Sigmoid colon (tissue), 7 donors: ENCODE data around the gene PRKD2. TPM values are rescaled to one million over a fixed set of nuclear protein-coding genes. Genes with fewer than 3 reads are reported as not detected.

Experiments
- DNase-seq: peaks from one replicate; pipeline ENCODE4 v3.0.0-alpha.2; 2019
- H3K27ac ChIP-seq, 4 donors: fragments of 200-600 bp; sonication (generic); one replicate each; pipeline ENCODE4 v1.5.1; 2016 to 2019; ENCODE audit warnings: mild to moderate bottlenecking in 1 of 4
- H3K27me3 ChIP-seq, 3 donors: fragments of 200-600 bp; sonication (generic); one replicate each; pipeline ENCODE4 v1.5.1; 2019; ENCODE audit warnings: mild to moderate bottlenecking in 1 of 3
- H3K36me3 ChIP-seq, 4 donors: fragments of 200-600 bp; sonication (generic); one replicate each; pipeline ENCODE4 v1.5.1; 2016 to 2019
- H3K4me1 ChIP-seq, 4 donors: fragments of 200-600 bp; sonication (generic); one replicate each; pipeline ENCODE4 v1.5.1; 2017 to 2019
- H3K4me3 ChIP-seq, 4 donors: fragments of 200-600 bp; sonication (generic); one replicate each; pipeline ENCODE4 v1.5.1; 2017 to 2019; ENCODE audit warnings: mild to moderate bottlenecking in 2 of 4, moderate library complexity in 1 of 4
- H3K9me3 ChIP-seq, 4 donors: fragments of 200-600 bp in 3 of 4; sonication (generic) in 3 of 4; one replicate each; pipeline versions ENCODE4 v1.5.1 to v1.6.1; 2013 to 2019
- EP300 ChIP-seq, 4 donors: sonication (generic); formaldehyde crosslinking; IDR thresholded peaks; one replicate each; pipeline ENCODE4 v1.6.1; 2017; ENCODE audit warnings: antibody characterized with exemption in 4 of 4
- POLR2A ChIP-seq, 2 donors: fragments of 450-650 bp; IDR thresholded peaks; one replicate each; pipeline ENCODE4 v1.6.1; 2016; ENCODE audit warnings: antibody characterized with exemption in 2 of 2, mild to moderate bottlenecking in 2 of 2, moderate library complexity in 2 of 2
- POLR2AphosphoS5 ChIP-seq, 4 donors: sonication (generic); formaldehyde crosslinking; IDR thresholded peaks; one replicate each; pipeline ENCODE4 v1.6.1; 2017; ENCODE audit warnings: antibody characterized with exemption in 4 of 4
- WGBS, 2 donors: extraction: QIAGEN DNeasy Blood & Tissue Kit; methylation state at CpG; one replicate each; pipeline ENCODE4 v1.1.7; 2013; 5-methylcytosine and 5-hydroxymethylcytosine counted together
- intact Hi-C: fragments of 100-400 bp; cut with DNase I; formaldehyde crosslinking; loops from one replicate; pipeline ENCODE4 v1.15.1; 2023
- polyA plus RNA-seq, 3 donors: library from polyadenylated mRNA; stranded (reverse); fragments of 200-250 nt; gene quantifications; one replicate each; pipeline ENCODE4 v1.2.3, GENCODE V29; 2013
- total RNA-seq, 4 donors: library from RNA; depleted of rRNA; stranded (reverse); fragments of >200 nt; gene quantifications; one replicate each; pipeline ENCODE4 v1.1.0, GENCODE V29; 2016
- TF ChIP-seq, protein P1 (sequence below), 4 experiments: fragments of 450-650 bp in 3 of 4; fragments of 200-600 bp in 1 of 4; IDR thresholded peaks; one replicate each; pipeline ENCODE4 v1.5.1; 2016 to 2019; ENCODE audit warnings: antibody characterized with exemption in 4 of 4, mild to moderate bottlenecking in 3 of 4, moderate library complexity in 2 of 4
- donor health status: healthy with polysubstance abuse.
- donor health status: Bipolar disorder and iron deficiency.
- donor health status: healthy.

PRKD2 gene
- total and polyA plus RNA-seq, 7 donors, result 14.7 to 51.7 (median 18.6) TPM

GRCh38 chr19:46660008-46660517 lies 56.9 kb downstream of the PRKD2 start:
- Histone ChIP-seq H3K36me3 (peaks cover 0 to 5% (median 0%) of the 10 kb centered on the region in 4 donors), H3K27ac (peak overlapping the region; percentile 93 to 99 (median 98)), H3K4me3 (peak overlapping the region; percentile 83 to 93 (median 88)), H3K9me3 (no peaks in the 10 kb centered on the region), H3K4me1 (peaks cover 0 to 48% (median 38%) of the 10 kb centered on the region in 4 donors), H3K27me3 (no peaks in the 10 kb centered on the region)
- DNase-seq, result peak; percentile 74
- WGBS, 2 donors, result 4 to 7% methylated on average over 14 of the region's 14 CpGs
- intact Hi-C loops, result no loop called here
- TF ChIP-seq POLR2AphosphoS5 (IDR thresholded peaks at IDR 0.05) (no peak), EP300 (IDR thresholded peaks at IDR 0.05) (no peak)
- TF ChIP-seq, protein P1, sequence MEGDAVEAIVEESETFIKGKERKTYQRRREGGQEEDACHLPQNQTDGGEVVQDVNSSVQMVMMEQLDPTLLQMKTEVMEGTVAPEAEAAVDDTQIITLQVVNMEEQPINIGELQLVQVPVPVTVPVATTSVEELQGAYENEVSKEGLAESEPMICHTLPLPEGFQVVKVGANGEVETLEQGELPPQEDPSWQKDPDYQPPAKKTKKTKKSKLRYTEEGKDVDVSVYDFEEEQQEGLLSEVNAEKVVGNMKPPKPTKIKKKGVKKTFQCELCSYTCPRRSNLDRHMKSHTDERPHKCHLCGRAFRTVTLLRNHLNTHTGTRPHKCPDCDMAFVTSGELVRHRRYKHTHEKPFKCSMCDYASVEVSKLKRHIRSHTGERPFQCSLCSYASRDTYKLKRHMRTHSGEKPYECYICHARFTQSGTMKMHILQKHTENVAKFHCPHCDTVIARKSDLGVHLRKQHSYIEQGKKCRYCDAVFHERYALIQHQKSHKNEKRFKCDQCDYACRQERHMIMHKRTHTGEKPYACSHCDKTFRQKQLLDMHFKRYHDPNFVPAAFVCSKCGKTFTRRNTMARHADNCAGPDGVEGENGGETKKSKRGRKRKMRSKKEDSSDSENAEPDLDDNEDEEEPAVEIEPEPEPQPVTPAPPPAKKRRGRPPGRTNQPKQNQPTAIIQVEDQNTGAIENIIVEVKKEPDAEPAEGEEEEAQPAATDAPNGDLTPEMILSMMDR (IDR thresholded peaks at IDR 0.05), result peak in 1 of 4 experiments; percentile 26

DNA sequence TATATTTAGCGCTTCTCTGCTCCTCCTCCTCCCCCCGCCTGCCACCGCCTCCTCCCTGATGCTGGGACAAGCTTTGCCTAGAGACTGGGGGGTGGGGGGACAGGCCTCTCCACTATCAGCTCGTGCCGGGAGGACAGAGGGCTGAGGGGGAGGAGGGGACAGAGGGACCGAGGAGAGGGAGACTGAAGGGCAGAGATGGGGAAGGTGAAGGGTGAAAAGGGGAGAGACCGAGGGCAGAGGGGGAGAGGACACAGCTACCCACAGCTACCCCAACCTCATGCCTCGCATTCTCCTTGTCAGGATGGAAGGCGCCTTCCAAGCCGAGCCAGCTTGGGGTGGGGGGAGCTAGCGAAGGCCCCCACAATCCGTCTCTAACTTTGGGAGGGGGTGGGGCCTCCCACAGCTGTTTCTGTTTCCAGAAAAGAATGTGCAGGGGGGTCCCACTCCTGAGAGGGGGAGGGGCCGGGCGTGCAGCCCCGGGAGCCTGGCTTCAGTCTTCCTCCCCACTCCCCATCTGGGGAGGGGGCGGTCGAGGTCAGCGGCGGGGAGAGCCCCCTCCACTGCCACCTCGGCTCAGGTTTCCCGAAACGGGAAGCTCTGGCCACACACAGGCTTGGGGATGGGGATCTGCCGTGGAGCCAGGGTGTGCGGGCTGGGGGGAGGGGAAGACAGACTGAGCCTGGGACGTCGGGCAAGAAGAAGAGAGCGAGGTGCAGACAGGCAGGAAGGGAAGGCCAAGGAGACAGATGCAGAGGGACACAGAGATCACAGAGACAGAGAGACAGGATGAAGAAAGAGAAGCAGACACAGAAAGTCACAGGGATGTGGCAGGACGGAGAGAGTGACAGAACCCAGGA lies 57.5 kb downstream of the PRKD2 start:
- Histone ChIP-seq H3K4me3 (peak overlapping the region; percentile 83 to 93 (median 88)), H3K9me3 (no peaks in the 10 kb centered on the region), H3K36me3 (peaks cover 0 to 5% (median 0%) of the 10 kb centered on the region in 4 donors), H3K27ac (peak overlapping the region; percentile 93 to 99 (median 98)), H3K4me1 (peaks cover 0 to 55% (median 44%) of the 10 kb centered on the region in 4 donors), H3K27me3 (no peaks in the 10 kb centered on the region)
- DNase-seq, result peak; percentile 85
- intact Hi-C loops, result no loop called here
- no peak for TF ChIP-seq EP300 (IDR thresholded peaks at IDR 0.05)
- TF ChIP-seq POLR2A (IDR thresholded peaks at IDR 0.05), result no peak
- TF ChIP-seq, protein P1 (IDR thresholded peaks at IDR 0.05), result no peak
- TF ChIP-seq POLR2AphosphoS5 (IDR thresholded peaks at IDR 0.05), result peak in 3 of 4 donors; percentile 62 to 66 (median 66)
- WGBS, 2 donors, result 3 to 6% methylated on average over 28 of the region's 28 CpGs

DNA sequence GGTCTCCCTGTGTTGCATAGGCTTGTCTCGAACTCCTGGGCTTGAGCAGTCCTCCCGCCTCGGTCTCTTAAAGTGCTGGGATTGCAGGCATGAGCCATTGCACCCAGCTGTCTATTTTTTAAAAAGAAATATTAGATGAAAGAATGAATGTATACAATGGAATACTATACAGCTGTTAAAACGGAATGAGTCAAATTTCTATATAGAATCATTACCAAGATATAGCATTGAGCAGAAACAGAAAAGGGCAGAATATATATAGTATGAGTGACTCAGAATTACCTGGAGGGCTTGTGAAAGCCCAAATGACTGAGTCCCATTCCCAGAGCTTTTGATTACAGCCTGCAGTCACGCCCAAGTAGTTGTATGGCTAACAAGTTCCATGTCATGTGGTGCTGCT lies 60.4 kb downstream of the PRKD2 start:
- Histone ChIP-seq H3K27me3 (no peaks in the 10 kb centered on the region), H3K36me3 (peaks cover 0 to 17% (median 5%) of the 10 kb centered on the region in 4 donors), H3K4me3 (no peak overlapping the region), H3K27ac (peak overlapping the region; percentile 12 to 99 (median 90)), H3K4me1 (peaks cover 0 to 71% (median 57%) of the 10 kb centered on the region in 4 donors), H3K9me3 (no peaks in the 10 kb centered on the region)
- DNase-seq, result no peak
- intact Hi-C loops, result no loop called here
- WGBS, 2 donors, result 87 to 94% methylated on average over 5 of the region's 5 CpGs
- TF ChIP-seq POLR2A (IDR thresholded peaks at IDR 0.05) (no peak), POLR2AphosphoS5 (IDR thresholded peaks at IDR 0.05) (no peak), EP300 (IDR thresholded peaks at IDR 0.05) (no peak)
- TF ChIP-seq, protein P1 (IDR thresholded peaks at IDR 0.05), result no peak

DNA sequence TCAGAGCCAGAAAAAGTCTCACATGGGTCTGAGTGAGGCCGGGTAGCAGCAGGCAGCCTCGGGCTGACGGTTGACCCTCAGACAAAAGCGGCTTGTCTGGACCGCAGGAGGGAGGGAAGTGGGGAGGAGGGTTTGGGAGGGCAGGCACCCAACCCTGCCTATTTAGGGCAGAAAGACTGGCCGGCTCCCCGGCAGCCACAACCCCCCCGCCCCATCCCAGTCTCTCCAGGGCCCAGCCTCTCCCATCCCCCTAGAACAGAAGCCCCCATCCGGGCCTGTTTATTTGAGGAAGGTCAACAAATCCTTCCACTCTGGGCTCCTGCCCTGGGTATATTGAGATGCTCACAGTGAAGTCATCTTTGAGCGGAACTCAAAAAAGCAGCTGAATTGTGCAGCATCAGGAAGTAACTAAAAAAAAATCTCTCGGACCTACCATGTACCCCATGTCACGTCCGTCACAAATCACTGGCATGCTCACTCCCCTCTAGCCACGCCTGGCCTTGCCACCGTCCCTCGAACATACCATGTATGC lies 62.2 kb downstream of the PRKD2 start:
- intact Hi-C loops, result no loop called here
- DNase-seq, result peak; percentile 80
- TF ChIP-seq, protein P1 (IDR thresholded peaks at IDR 0.05), result no peak
- TF ChIP-seq POLR2A (IDR thresholded peaks at IDR 0.05) (peak in 1 of 2 donors; percentile 21), POLR2AphosphoS5 (IDR thresholded peaks at IDR 0.05) (peak; percentile 23 to 67 (median 58)), EP300 (IDR thresholded peaks at IDR 0.05) (no peak)
- H3K9me3 ChIP-seq, result no peaks in the 10 kb centered on the region
- peaks cover 0 to 21% (median 5%) of the 10 kb centered on the region in 4 donors for H3K36me3 ChIP-seq
- H3K27me3 ChIP-seq, result peaks cover 0 to 3% (median 0%) of the 10 kb centered on the region in 3 donors
- peak overlapping the region; percentile 81 to 99 (median 83) for H3K27ac ChIP-seq
- H3K4me3 ChIP-seq, result peak overlapping the region; percentile 2 to 27 (median 12)
- H3K4me1 ChIP-seq, result peaks cover 0 to 60% (median 50%) of the 10 kb centered on the region in 4 donors
- 34 to 47% methylated on average over 16 of the region's 16 CpGs for WGBS, 2 donors
